PC-9 (cell line): ENCODE results near the gene KRCC1. TPM values are rescaled to one million over a fixed set of nuclear protein-coding genes. Genes with fewer than 3 reads are reported as not detected.
"Not testable (repeated sequence)": the region's sequence is repeated elsewhere in the genome, so short reads cannot be mapped to it uniquely, and the experiment has no call there.

Experiments used
- BruUV-seq: library from RNA; stranded (reverse); fragments of 400-500 nt; replicated peaks from 2 replicates; lab custom pipeline; 2021; lab: Mats Ljungman, UMichigan
- CTCF ChIA-PET: fragments of 300-600 bp; sonication (Branson Sonifier 250); formaldehyde crosslinking; loops from one replicate; lab custom pipeline; 2022; ENCODE audit warnings: antibody characterized with exemption; lab: Charles Lee
- POLR2A ChIA-PET: fragments of 300-600 bp; sonication (Branson Sonifier 250); formaldehyde crosslinking; loops from one replicate; lab custom pipeline; 2022; ENCODE audit warnings: antibody characterized with exemption; ENCODE audit not compliant: unreplicated experiment; lab: Charles Lee
- DNase-seq, 2 experiments: peaks; one replicate each; pipeline versions ENCODE4 v3.0.0 to v3.0.0-alpha.2; 2015 to 2022; ENCODE audit warnings: mixed read lengths in 1 of 2
- H2AFZ ChIP-seq: fragments of 200-600 bp; sonication (generic); 2 replicates; pipeline ENCODE4 v1.8.1; 2017; ENCODE audit warnings: antibody characterized with exemption
- H3F3A ChIP-seq: fragments of 200-600 bp; sonication (generic); 2 replicates; pipeline ENCODE4 v1.8.1; 2017; ENCODE audit warnings: antibody characterized with exemption, mild to moderate bottlenecking, low read depth; ENCODE audit not compliant: insufficient read depth
- H3K27ac ChIP-seq: fragments of 200-600 bp; sonication (generic); 2 replicates; pipeline ENCODE4 v1.6.1; 2016; ENCODE audit warnings: mixed run types
- H3K27me3 ChIP-seq: fragments of 200-600 bp; sonication (generic); 2 replicates; pipeline ENCODE4 v1.6.1; 2016; ENCODE audit warnings: low read depth, mixed run types; ENCODE audit not compliant: insufficient read depth
- H3K36me3 ChIP-seq: fragments of 200-600 bp; sonication (generic); 2 replicates; pipeline ENCODE4 v1.6.1; 2016; ENCODE audit warnings: low read depth, mixed run types
- H3K4me1 ChIP-seq: fragments of 200-600 bp; sonication (generic); replicated peaks from 2 replicates; pipeline ENCODE4 v1.6.1; 2016; ENCODE audit warnings: mixed run types; ENCODE audit not compliant: insufficient read depth
- H3K4me2 ChIP-seq: fragments of 200-600 bp; sonication (generic); 2 replicates; pipeline ENCODE4 v1.6.1; 2017; ENCODE audit warnings: mixed run types
- H3K4me3 ChIP-seq: fragments of 200-600 bp; sonication (generic); 2 replicates; pipeline ENCODE4 v1.6.1; 2016; ENCODE audit warnings: mixed run types
- H3K79me2 ChIP-seq: fragments of 200-600 bp; sonication (generic); 2 replicates; pipeline ENCODE4 v1.6.1; 2017; ENCODE audit warnings: low read depth, mixed run types
- H3K9me2 ChIP-seq: fragments of 200-600 bp; sonication (generic); 2 replicates; pipeline ENCODE4 v1.8.1; 2017; ENCODE audit warnings: mild to moderate bottlenecking; ENCODE audit not compliant: insufficient read depth
- H3K9me3 ChIP-seq: fragments of 200-600 bp; sonication (generic); 2 replicates; pipeline ENCODE4 v1.8.1; 2016; ENCODE audit warnings: low read depth; ENCODE audit not compliant: insufficient read depth
- H4K20me1 ChIP-seq: fragments of 200-600 bp; sonication (generic); 2 replicates; pipeline ENCODE4 v1.8.1; 2017; ENCODE audit not compliant: insufficient read depth
- EZH2 ChIP-seq: fragments of 200-600 bp; sonication (generic); IDR thresholded peaks from 2 replicates; pipeline ENCODE4 v1.8.0; 2017; ENCODE audit warnings: antibody characterized with exemption, low read depth
- intact Hi-C: fragments of 100-400 bp; cut with micrococcal nuclease; formaldehyde crosslinking; loops from one replicate; pipeline ENCODE4 v1.10.0; 2022; ENCODE audit not compliant: unreplicated experiment
- total RNA-seq: library from RNA; stranded (reverse); gene quantifications from 2 replicates; pipeline ENCODE4 v1.2.3, GENCODE V29; 2021
- TF ChIP-seq, protein P1 (sequence below): fragments of 200-600 bp; sonication (generic); conservative IDR thresholded peaks from 2 replicates; pipeline ENCODE4 v1.6.1; 2017; ENCODE audit warnings: mixed run types, antibody characterized with exemption, mild to moderate bottlenecking, moderate library complexity

Gene KRCC1
- total RNA-seq, 1 experiment from 2014 or later: 17.4 TPM

DNA sequence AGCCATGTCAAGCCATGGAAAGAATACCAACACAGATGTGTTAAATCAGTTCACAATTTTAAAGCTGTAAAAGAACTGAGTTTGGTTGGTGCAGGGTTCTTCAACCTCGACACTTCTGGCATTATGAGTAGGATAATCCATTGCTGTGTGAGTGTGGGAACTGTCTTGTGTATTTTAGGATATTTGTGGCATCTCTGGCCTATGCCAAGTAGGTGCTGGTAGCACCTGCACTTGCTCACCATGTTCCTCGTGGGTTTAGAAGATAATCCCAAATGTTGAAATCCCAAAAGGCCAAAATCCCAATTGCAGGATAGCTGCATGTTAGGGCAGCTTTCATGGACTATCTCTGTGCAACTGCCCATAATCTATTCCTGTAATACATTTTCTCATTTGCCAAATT lies 3.8 kb downstream of the KRCC1 start:
- no peak overlapping the region for H2AFZ ChIP-seq
- CTCF ChIA-PET: no interaction called here
- POLR2A ChIA-PET: no interaction called here
- H3K4me3 ChIP-seq: no peak overlapping the region
- no peaks in the 10 kb centered on the region for H4K20me1 ChIP-seq
- peaks cover 21% of the 10 kb centered on the region for H3K4me1 ChIP-seq
- H3K9me2 ChIP-seq: no peaks in the 10 kb centered on the region
- intact Hi-C loops: no loop called here
- H3K27ac ChIP-seq: no peak overlapping the region
- H3K9me3 ChIP-seq: no peaks in the 10 kb centered on the region
- H3K27me3 ChIP-seq: no peaks in the 10 kb centered on the region
- H3F3A ChIP-seq: no peaks in the 10 kb centered on the region; the same call in 1 of the 2 replicates
- TF ChIP-seq, protein P1, sequence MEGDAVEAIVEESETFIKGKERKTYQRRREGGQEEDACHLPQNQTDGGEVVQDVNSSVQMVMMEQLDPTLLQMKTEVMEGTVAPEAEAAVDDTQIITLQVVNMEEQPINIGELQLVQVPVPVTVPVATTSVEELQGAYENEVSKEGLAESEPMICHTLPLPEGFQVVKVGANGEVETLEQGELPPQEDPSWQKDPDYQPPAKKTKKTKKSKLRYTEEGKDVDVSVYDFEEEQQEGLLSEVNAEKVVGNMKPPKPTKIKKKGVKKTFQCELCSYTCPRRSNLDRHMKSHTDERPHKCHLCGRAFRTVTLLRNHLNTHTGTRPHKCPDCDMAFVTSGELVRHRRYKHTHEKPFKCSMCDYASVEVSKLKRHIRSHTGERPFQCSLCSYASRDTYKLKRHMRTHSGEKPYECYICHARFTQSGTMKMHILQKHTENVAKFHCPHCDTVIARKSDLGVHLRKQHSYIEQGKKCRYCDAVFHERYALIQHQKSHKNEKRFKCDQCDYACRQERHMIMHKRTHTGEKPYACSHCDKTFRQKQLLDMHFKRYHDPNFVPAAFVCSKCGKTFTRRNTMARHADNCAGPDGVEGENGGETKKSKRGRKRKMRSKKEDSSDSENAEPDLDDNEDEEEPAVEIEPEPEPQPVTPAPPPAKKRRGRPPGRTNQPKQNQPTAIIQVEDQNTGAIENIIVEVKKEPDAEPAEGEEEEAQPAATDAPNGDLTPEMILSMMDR: no peak
- no peak for TF ChIP-seq EZH2
- peaks cover 29% of the 10 kb centered on the region for H3K79me2 ChIP-seq
- no peak overlapping the region for H3K4me2 ChIP-seq
- peaks cover 10% of the 10 kb centered on the region for H3K36me3 ChIP-seq
- BruUV-seq: no TSS peak
- DNase-seq: no peak

DNA sequence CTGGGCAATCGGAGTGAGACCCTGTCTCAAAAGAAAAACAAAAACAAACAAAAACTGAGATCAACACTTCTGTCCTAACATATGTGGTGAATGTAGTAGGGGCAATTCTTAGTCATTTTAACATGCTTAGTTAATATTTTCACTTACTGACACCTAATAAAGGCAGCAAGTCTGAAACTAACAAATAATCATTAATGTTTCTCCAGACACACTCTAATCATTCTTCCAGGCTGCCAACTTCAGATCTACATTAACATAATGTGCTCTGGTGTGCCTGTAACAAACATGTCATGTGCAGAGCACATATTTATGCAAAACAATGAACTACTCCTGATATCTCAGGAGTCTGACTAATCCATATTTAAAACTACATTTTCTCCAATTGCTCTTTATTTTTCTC lies 6.0 kb downstream of the KRCC1 start:
- H3K27me3 ChIP-seq: no peaks in the 10 kb centered on the region
- intact Hi-C loops: no loop called here
- H2AFZ ChIP-seq: no peak overlapping the region
- no peak overlapping the region for H3K4me2 ChIP-seq
- TF ChIP-seq, protein P1: no peak
- TF ChIP-seq EZH2: no peak
- peaks cover 10% of the 10 kb centered on the region for H3K36me3 ChIP-seq
- H3F3A ChIP-seq: no peaks in the 10 kb centered on the region; the same call in 1 of the 2 replicates
- H3K79me2 ChIP-seq: peaks cover 22% of the 10 kb centered on the region
- POLR2A ChIA-PET: no interaction called here
- no peaks in the 10 kb centered on the region for H3K9me2 ChIP-seq
- H3K9me3 ChIP-seq: no peaks in the 10 kb centered on the region
- no TSS peak for BruUV-seq
- H3K4me1 ChIP-seq: peaks cover 12% of the 10 kb centered on the region
- CTCF ChIA-PET: no interaction called here
- DNase-seq: no peak
- H3K27ac ChIP-seq: no peak overlapping the region
- no peak overlapping the region for H3K4me3 ChIP-seq
- H4K20me1 ChIP-seq: peaks cover 3% of the 10 kb centered on the region; the same call in 1 of the 2 replicates

DNA sequence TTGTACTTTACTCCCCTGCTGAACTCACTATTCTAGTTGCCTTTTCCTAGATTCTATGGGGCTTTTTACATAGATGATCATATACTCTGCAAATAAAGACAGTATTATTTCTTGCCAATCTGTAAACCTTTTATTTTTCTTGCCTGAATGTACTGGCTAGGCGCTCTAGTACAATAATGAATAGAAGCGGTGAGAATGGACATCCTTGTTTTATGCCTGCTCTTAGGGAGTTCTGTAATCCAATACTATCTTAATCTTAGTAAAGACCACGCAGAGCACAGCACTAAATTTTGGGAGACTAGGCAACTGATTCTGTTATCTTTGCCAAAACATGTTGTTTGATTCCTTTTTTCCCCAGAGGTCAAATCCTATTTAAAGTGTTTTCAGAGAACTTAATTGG lies 7.0 kb downstream of the KRCC1 start:
- Histone ChIP-seq H3K27ac (no peak overlapping the region), H3K79me2 (peaks cover 12% of the 10 kb centered on the region), H3F3A (no peaks in the 10 kb centered on the region; the same call in 1 of the 2 replicates), H4K20me1 (peaks cover 3% of the 10 kb centered on the region), H3K9me3 (no peaks in the 10 kb centered on the region), H3K27me3 (no peaks in the 10 kb centered on the region), H3K4me2 (no peak overlapping the region), H2AFZ (no peak overlapping the region), H3K4me3 (no peak overlapping the region), H3K9me2 (no peaks in the 10 kb centered on the region), H3K4me1 (peaks cover 2% of the 10 kb centered on the region), H3K36me3 (peaks cover 7% of the 10 kb centered on the region)
- POLR2A ChIA-PET: no interaction called here
- CTCF ChIA-PET: no interaction called here
- no peak for TF ChIP-seq EZH2
- no TSS peak for BruUV-seq
- intact Hi-C loops: no loop called here
- no peak for DNase-seq

DNA sequence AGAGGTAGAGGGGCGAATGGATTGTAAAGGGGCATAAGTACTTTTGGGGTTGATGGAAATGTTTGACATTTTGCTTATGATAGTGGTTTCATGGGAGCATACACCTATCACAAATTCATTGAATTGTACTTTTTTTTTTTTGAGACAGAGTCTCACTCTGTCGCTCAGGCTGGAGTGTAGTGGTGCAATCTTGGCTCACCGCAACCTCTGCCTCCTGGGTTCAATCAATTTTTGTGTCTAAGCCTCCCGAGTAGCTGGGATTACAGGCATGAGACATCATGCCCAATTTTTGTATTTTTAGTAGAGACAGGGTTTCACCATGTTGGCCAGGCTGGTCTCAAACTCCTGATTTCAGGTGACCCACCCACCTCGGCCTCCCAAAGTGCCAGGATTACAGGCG lies 10.0 kb downstream of the KRCC1 start:
- H3K27me3 ChIP-seq, H3K27ac ChIP-seq, H3K4me3 ChIP-seq, H3K9me3 ChIP-seq, BruUV-seq, H3K79me2 ChIP-seq, CTCF ChIA-PET, H3F3A ChIP-seq, H3K36me3 ChIP-seq, H3K4me2 ChIP-seq, H2AFZ ChIP-seq, DNase-seq, intact Hi-C loops, H4K20me1 ChIP-seq, H3K9me2 ChIP-seq, H3K4me1 ChIP-seq: not testable (repeated sequence)
- POLR2A ChIA-PET: interaction anchor here (0.6 kb wide), 1 partner anchor 163 kb away, joined by 7 read pairs; no protein-coding TSS in a partner anchor
